NT2/D1 (cell line): ENCODE measurements around the gene BEND6.

ENCODE experiments used
- SUZ12 ChIP-seq: IDR thresholded peaks from 2 replicates; pipeline ENCODE4 v1.6.1; 2011; ENCODE audit not compliant: insufficient read length, insufficient read depth; ENCODE audit errors: extremely low read depth
- YY1 ChIP-seq: IDR thresholded peaks from 2 replicates; pipeline ENCODE4 v1.6.1; 2011; ENCODE audit not compliant: insufficient read length, insufficient read depth

DNA sequence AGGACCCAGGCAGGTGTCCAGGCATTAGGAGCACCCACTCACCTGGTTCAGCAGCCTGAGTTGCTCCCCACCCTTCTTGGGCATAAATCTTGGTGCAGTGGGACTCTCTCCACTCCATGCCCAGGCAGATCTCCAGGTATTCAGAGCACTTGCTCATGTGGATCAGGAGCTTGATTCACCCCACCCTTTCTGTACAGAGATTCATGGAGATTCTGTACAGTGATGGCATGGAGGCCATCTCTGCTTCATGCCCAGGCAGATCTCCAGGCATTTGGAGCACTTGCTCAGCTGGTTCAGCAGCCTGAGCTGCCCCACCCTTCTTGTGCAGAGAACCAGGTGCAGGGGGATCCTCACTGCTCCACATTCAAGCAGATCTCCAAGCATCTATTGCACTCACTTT is 44.1 kb downstream of the BEND6 start:
- no peak for TF ChIP-seq YY1
- TF ChIP-seq SUZ12 = no peak
